Tibial nerve (tissue), 4 donors: ENCODE measurements around the gene RPS19. TPM values are rescaled to one million over a fixed set of nuclear protein-coding genes. Genes with fewer than 3 reads are reported as not detected.

Experiments
- DNase-seq, 2 donors: peaks; one replicate each; pipeline ENCODE4 v3.0.0-alpha.2; 2019; ENCODE audit warnings: low spot score in 2 of 2
- H3K27ac ChIP-seq, 4 donors: fragments of 200-600 bp; sonication (generic) in 3 of 4; one replicate each; pipeline ENCODE4 v1.5.1; 2017 to 2019; ENCODE audit warnings: mild to moderate bottlenecking in 1 of 4
- H3K27me3 ChIP-seq, 2 donors: fragments of 200-600 bp; sonication (generic) in 1 of 2; one replicate each; pipeline versions ENCODE4 v1.5.1 to v1.6.0; 2017 to 2019
- H3K36me3 ChIP-seq, 3 donors: fragments of 200-600 bp; sonication (generic); one replicate each; pipeline ENCODE4 v1.5.1; 2018 to 2019
- H3K4me1 ChIP-seq, 4 donors: fragments of 200-600 bp; sonication (generic) in 3 of 4; one replicate each; pipeline ENCODE4 v1.5.1; 2017 to 2019
- H3K4me3 ChIP-seq, 4 donors: fragments of 200-600 bp; sonication (generic) in 3 of 4; one replicate each; pipeline ENCODE4 v1.5.1; 2017 to 2019; ENCODE audit warnings: mild to moderate bottlenecking in 1 of 4, moderate library complexity in 1 of 4
- H3K9me3 ChIP-seq, 4 donors: fragments of 200-600 bp; sonication (generic) in 3 of 4; one replicate each; pipeline ENCODE4 v1.5.1; 2017 to 2019
- CTCF ChIP-seq, 5 experiments: fragments of 200-600 bp in 3 of 5; fragments of 450-650 bp in 2 of 5; sonication (generic) in 3 of 5; IDR thresholded peaks; one replicate each; pipeline ENCODE4 v1.5.1; 2016 to 2019; ENCODE audit warnings: antibody characterized with exemption in 5 of 5, mild to moderate bottlenecking in 3 of 5, moderate library complexity in 2 of 5
- EP300 ChIP-seq, 2 donors: sonication (generic); formaldehyde crosslinking; IDR thresholded peaks; one replicate each; pipeline ENCODE4 v1.6.1; 2017; ENCODE audit warnings: antibody characterized with exemption in 2 of 2, mild to moderate bottlenecking in 1 of 2
- POLR2A ChIP-seq, 2 donors: fragments of 450-650 bp; IDR thresholded peaks; one replicate each; pipeline ENCODE4 v1.6.1; 2017; ENCODE audit warnings: antibody characterized with exemption in 2 of 2, mild to moderate bottlenecking in 2 of 2, moderate library complexity in 2 of 2
- WGBS, 2 donors: methylation state at CpG; one replicate each; pipeline ENCODE4 v1.1.5; 2018; 5-methylcytosine and 5-hydroxymethylcytosine counted together
- total RNA-seq, 4 donors: library from RNA; depleted of rRNA; stranded (reverse); fragments of >200 nt; gene quantifications; one replicate each; pipeline ENCODE4 v1.1.0, GENCODE V29; 2016

Gene RPS19
- total RNA-seq, 4 donors from 2014 or later = 835 to 1,204 (median 1,038) TPM

- H3K36me3 ChIP-seq = peaks cover 0 to 52% (median 0%) of the 10 kb centered on the region in 3 donors
Measured at GRCh38 chr19:41887711-41888382, 27.8 kb downstream of the RPS19 start.

GRCh38 chr19:41888926-41889325, 28.9 kb downstream of the RPS19 start:
- peaks cover 0 to 40% (median 13%) of the 10 kb centered on the region in 4 donors for H3K4me1 ChIP-seq
- peaks cover 0 to 56% (median 0%) of the 10 kb centered on the region in 3 donors for H3K36me3 ChIP-seq
- no peaks in the 10 kb centered on the region for H3K9me3 ChIP-seq
- DNase-seq = no peak
- TF ChIP-seq POLR2A (IDR thresholded peaks at IDR 0.05) = no peak
- no peak for TF ChIP-seq CTCF (IDR thresholded peaks at IDR 0.05)
- H3K27me3 ChIP-seq = no peaks in the 10 kb centered on the region
- no peak overlapping the region for H3K4me3 ChIP-seq
- WGBS, 2 donors = 86 to 94% methylated on average over 12 of the region's 12 CpGs
- H3K27ac ChIP-seq = no peak overlapping the region

More at GRCh38 chr19:41887711-41888382, 27.8 kb downstream of the RPS19 start:
- Histone ChIP-seq H3K27ac (peak overlapping the region in 2 of 4 donors; percentile 16 to 82), H3K4me3 (peak overlapping the region in 1 of 4 donors; percentile 28), H3K9me3 (no peaks in the 10 kb centered on the region), H3K4me1 (peaks cover 0 to 40% (median 13%) of the 10 kb centered on the region in 4 donors), H3K27me3 (no peaks in the 10 kb centered on the region)
- whole genome bisulfite sequencing, 2 donors = 33 to 41% methylated on average over 9 to 15 of the region's 17 CpGs
- no peak for DNase-seq
- TF ChIP-seq EP300 (IDR thresholded peaks at IDR 0.05) (no peak), POLR2A (IDR thresholded peaks at IDR 0.05) (no peak), CTCF (IDR thresholded peaks at IDR 0.05) (no peak)

- TF ChIP-seq CTCF (IDR thresholded peaks at IDR 0.05) = no peak
- no peak for TF ChIP-seq POLR2A (IDR thresholded peaks at IDR 0.05)
- TF ChIP-seq EP300 (IDR thresholded peaks at IDR 0.05) = no peak
- DNase-seq = no peak
- Histone ChIP-seq H3K4me1 (peaks cover 0 to 34% (median 9%) of the 10 kb centered on the region in 4 donors), H3K27me3 (no peaks in the 10 kb centered on the region), H3K27ac (no peak overlapping the region), H3K4me3 (no peak overlapping the region), H3K9me3 (no peaks in the 10 kb centered on the region), H3K36me3 (peaks cover 0 to 66% (median 7%) of the 10 kb centered on the region in 3 donors)
- WGBS, 2 donors = 90 to 95% methylated on average over 8 of the region's 8 CpGs
Measured at GRCh38 chr19:41889896-41890295, 29.8 kb downstream of the RPS19 start.

- Histone ChIP-seq H3K9me3 (no peaks in the 10 kb centered on the region), H3K4me3 (no peak overlapping the region), H3K27ac (no peak overlapping the region), H3K27me3 (no peaks in the 10 kb centered on the region), H3K36me3 (peaks cover 0 to 76% (median 17%) of the 10 kb centered on the region in 3 donors), H3K4me1 (peaks cover 0 to 24% (median 2%) of the 10 kb centered on the region in 4 donors)
- DNase-seq = no peak
- TF ChIP-seq EP300 (IDR thresholded peaks at IDR 0.05) = no peak
- no peak for TF ChIP-seq POLR2A (IDR thresholded peaks at IDR 0.05)
- no peak for TF ChIP-seq CTCF (IDR thresholded peaks at IDR 0.05)
- 94 to 95% methylated on average over 4 of the region's 4 CpGs for WGBS, 2 donors
Measured at GRCh38 chr19:41890936-41891335, 30.9 kb downstream of the RPS19 start.

GRCh38 chr19:41892173-41892902, 32.3 kb downstream of the RPS19 start:
- 85 to 88% methylated on average over 34 of the region's 34 CpGs for WGBS, 2 donors
- no peaks in the 10 kb centered on the region for H3K9me3 ChIP-seq
- peaks cover 0 to 89% (median 23%) of the 10 kb centered on the region in 3 donors for H3K36me3 ChIP-seq
- H3K4me1 ChIP-seq = peaks cover 0 to 10% (median 0%) of the 10 kb centered on the region in 4 donors
- DNase-seq = no peak
- H3K27ac ChIP-seq = no peak overlapping the region
- H3K4me3 ChIP-seq = no peak overlapping the region
- no peaks in the 10 kb centered on the region for H3K27me3 ChIP-seq
- TF ChIP-seq EP300 (IDR thresholded peaks at IDR 0.05) (no peak), POLR2A (IDR thresholded peaks at IDR 0.05) (no peak), CTCF (IDR thresholded peaks at IDR 0.05) (no peak)
